IPS-NIHi7 (cell line): Measurements from ENCODE around the gene HTRA2.

ENCODE experiments used
- DNase-seq: peaks from one replicate; pipeline ENCODE4 v3.0.0; 2012; ENCODE audit warnings: mixed read lengths; ENCODE audit errors: extremely low spot score

Gene HTRA2

GRCh38 chr2:74515981-74516633 lies 13.6 kb upstream of the HTRA2 start:
- DNase-seq, result peak; percentile 94

GRCh38 chr2:74516650-74517049 lies 13.1 kb upstream of the HTRA2 start:
- DNase-seq, result no peak

GRCh38 chr2:74522516-74522915 lies 7.2 kb upstream of the HTRA2 start:
- DNase-seq, result no peak

- no peak for DNase-seq
Observed at GRCh38 chr2:74524005-74524404, 5.7 kb upstream of the HTRA2 start.

- no peak for DNase-seq
Observed at GRCh38 chr2:74524955-74525716, 4.6 kb upstream of the HTRA2 start.

GRCh38 chr2:74525717-74526648 lies 3.8 kb upstream of the HTRA2 start, which contains the start of gene DQX1:
TSS of gene DQX1 (minus strand) at chr2:74526231. CDS start at chr2:74525729, 502 bp downstream.
- peak; percentile 53 for DNase-seq

GRCh38 chr2:74526649-74527230 lies 3.0 kb upstream of the HTRA2 start:
- no peak for DNase-seq

- DNase-seq, result no peak
Observed at GRCh38 chr2:74527741-74528140, 2.0 kb upstream of the HTRA2 start.

GRCh38 chr2:74528600-74529356 lies 955 bp upstream of the HTRA2 start:
- DNase-seq, result no peak

GRCh38 chr2:74530239-74531187 lies 780 bp downstream of the HTRA2 start:
- DNase-seq, result peak; percentile 70

- no peak for DNase-seq
Observed at GRCh38 chr2:74531666-74532065, 1.9 kb downstream of the HTRA2 start.

GRCh38 chr2:74532222-74532621 lies 2.5 kb downstream of the HTRA2 start:
- DNase-seq, result no peak

- DNase-seq, result no peak
Observed at GRCh38 chr2:74533464-74533863, 3.7 kb downstream of the HTRA2 start.

- no peak for DNase-seq
Observed at GRCh38 chr2:74534411-74534810, 4.7 kb downstream of the HTRA2 start.

GRCh38 chr2:74535440-74535965 lies 5.8 kb downstream of the HTRA2 start:
- no peak for DNase-seq

- DNase-seq, result no peak
Observed at GRCh38 chr2:74536166-74536950, 6.6 kb downstream of the HTRA2 start.

GRCh38 chr2:74537140-74537539 lies 7.4 kb downstream of the HTRA2 start:
- no peak for DNase-seq

GRCh38 chr2:74538881-74539339 lies 9.2 kb downstream of the HTRA2 start:
- no peak for DNase-seq

- no peak for DNase-seq
Observed at GRCh38 chr2:74540291-74540690, 10.6 kb downstream of the HTRA2 start.
